ENCODE measurements around the gene BGLAP. TPM values are rescaled to one million over a fixed set of nuclear protein-coding genes. Genes with fewer than 3 reads are reported as not detected.

BGLAP gene
- total and polyA plus RNA-seq, 2 donors (not counting 3 experiments of a cell fraction or from before 2014, with no cell fraction given) = 0.65 to 1.0 TPM

DNA sequence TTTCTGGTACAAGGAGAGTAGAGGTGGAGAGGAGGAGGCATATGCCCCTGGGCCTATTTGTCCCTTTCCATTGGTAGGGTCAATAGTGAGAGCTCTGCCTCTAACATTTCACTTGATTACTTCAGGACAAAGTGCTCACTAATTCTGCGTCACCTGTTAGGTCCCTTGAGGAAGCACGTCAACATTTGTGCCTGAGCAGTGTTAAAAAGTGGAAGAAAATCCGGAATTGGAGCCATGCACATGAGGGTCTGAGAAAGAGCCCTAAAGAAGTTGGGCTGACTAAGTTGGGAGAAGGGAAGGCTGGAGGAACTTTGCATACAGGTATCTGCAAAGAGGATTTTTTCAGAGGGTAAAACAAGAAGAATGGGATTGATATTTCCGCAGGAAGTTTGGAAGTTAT lies 46.1 kb upstream of the BGLAP start:
- H3K9ac ChIP-seq (replicated peaks; ENCODE audit: extremely low read depth, insufficient read depth, low read length) = no peak overlapping the region
- no peak overlapping the region for H3K4me3 ChIP-seq (replicated peaks in 1 of 3; ENCODE audit: insufficient read depth in 1 of 3, low read depth in 1 of 3, low read length in 3 of 3)
- intact Hi-C loops (cut with micrococcal nuclease) (no loop called here), dilution Hi-C loops (cut with MboI; ENCODE audit: extremely low pct_ligation_motif_present, low sequenced_read_pairs) (no loop called here)
- no peak for DNase-seq (ENCODE audit: low read depth, low spot score)
- no TSS peak for BruUV-seq (replicated peaks)
- H3K79me2 ChIP-seq (ENCODE audit: control insufficient read depth, insufficient read depth, low read length) = peaks cover 45% of the 10 kb centered on the region
- no peaks in the 10 kb centered on the region for H3K9me1 ChIP-seq (replicated peaks; ENCODE audit: control insufficient read depth, extremely low read depth, insufficient read depth, low read length)
- no peak overlapping the region for H2AFZ ChIP-seq (ENCODE audit: low read depth, low read length)
- TF ChIP-seq GATA2 (IDR thresholded peaks at IDR 0.05; ENCODE audit: insufficient read depth, insufficient read length, low read depth, low read length) = no peak
- TF ChIP-seq POLR2A (IDR thresholded peaks at IDR 0.05; ENCODE audit: low read depth, low read length) = no peak
- no peak for TF ChIP-seq JUN (IDR thresholded peaks at IDR 0.05; ENCODE audit: borderline replicate concordance, insufficient read depth, insufficient read length, low read depth)
- TF ChIP-seq POLR2AphosphoS5 (IDR thresholded peaks at IDR 0.05; ENCODE audit: insufficient read depth, low read depth, low read length) = no peak
- TF ChIP-seq EZH2 (IDR thresholded peaks at IDR 0.05; ENCODE audit: borderline replicate concordance, low read depth, low read length, severe bottlenecking) = no peak
- TF ChIP-seq, protein P1, sequence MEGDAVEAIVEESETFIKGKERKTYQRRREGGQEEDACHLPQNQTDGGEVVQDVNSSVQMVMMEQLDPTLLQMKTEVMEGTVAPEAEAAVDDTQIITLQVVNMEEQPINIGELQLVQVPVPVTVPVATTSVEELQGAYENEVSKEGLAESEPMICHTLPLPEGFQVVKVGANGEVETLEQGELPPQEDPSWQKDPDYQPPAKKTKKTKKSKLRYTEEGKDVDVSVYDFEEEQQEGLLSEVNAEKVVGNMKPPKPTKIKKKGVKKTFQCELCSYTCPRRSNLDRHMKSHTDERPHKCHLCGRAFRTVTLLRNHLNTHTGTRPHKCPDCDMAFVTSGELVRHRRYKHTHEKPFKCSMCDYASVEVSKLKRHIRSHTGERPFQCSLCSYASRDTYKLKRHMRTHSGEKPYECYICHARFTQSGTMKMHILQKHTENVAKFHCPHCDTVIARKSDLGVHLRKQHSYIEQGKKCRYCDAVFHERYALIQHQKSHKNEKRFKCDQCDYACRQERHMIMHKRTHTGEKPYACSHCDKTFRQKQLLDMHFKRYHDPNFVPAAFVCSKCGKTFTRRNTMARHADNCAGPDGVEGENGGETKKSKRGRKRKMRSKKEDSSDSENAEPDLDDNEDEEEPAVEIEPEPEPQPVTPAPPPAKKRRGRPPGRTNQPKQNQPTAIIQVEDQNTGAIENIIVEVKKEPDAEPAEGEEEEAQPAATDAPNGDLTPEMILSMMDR (IDR thresholded peaks at IDR 0.05; ENCODE audit: extremely low read depth in 1 of 2, insufficient read depth in 1 of 2, low read depth in 1 of 2, low read length in 2 of 2) = no peak
- no peak for TF ChIP-seq FOS (IDR thresholded peaks at IDR 0.05; ENCODE audit: borderline replicate concordance, insufficient read depth, low read length)
- no peak for TF ChIP-seq MYC (IDR thresholded peaks at IDR 0.05; ENCODE audit: low read depth, low read length)
- TF ChIP-seq, protein P2, sequence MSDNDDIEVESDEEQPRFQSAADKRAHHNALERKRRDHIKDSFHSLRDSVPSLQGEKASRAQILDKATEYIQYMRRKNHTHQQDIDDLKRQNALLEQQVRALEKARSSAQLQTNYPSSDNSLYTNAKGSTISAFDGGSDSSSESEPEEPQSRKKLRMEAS (IDR thresholded peaks at IDR 0.05; ENCODE audit: insufficient read depth, insufficient read length) = no peak
- H3K27me3 ChIP-seq (ENCODE audit: control insufficient read depth in 2 of 2, insufficient read depth in 2 of 2, low read length in 2 of 2) = no peaks in the 10 kb centered on the region
- no peak for FAIRE-seq
- peaks cover 9% of the 10 kb centered on the region for H3K4me1 ChIP-seq (ENCODE audit: control insufficient read depth, extremely low read depth, insufficient read depth, low read length)
- CTCF ChIA-PET = interaction anchor here (2.9 kb wide), 1 partner anchor 29 kb away, joined by 20 read pairs; no protein-coding TSS in a partner anchor
- no peak overlapping the region for H3K27ac ChIP-seq (ENCODE audit: insufficient read depth, low read depth, low read length)
- peaks cover 0 to 6% of the 10 kb centered on the region in 2 experiments for H3K36me3 ChIP-seq (ENCODE audit: control insufficient read depth in 2 of 2, extremely low read depth in 1 of 2, insufficient read depth in 2 of 2, low read length in 2 of 2)
- no peaks in the 10 kb centered on the region for H4K20me1 ChIP-seq (replicated peaks; ENCODE audit: control insufficient read depth, extremely low read depth, insufficient read depth, low read length)
- POLR2A ChIA-PET = no interaction called here
- H3K9me3 ChIP-seq (replicated peaks; ENCODE audit: control insufficient read depth, insufficient read depth, low read length) = no peaks in the 10 kb centered on the region
- H3K4me2 ChIP-seq (ENCODE audit: insufficient read depth, low read length) = no peak overlapping the region
